K562 (cell line): ENCODE data around the gene NDUFB10. TPM values are rescaled to one million over a fixed set of nuclear protein-coding genes. Genes with fewer than 3 reads are reported as not detected.

Source experiments
- PKNOX1 ChIP-seq: fragments of 450-650 bp; IDR thresholded peaks from 2 replicates; pipeline ENCODE4 v1.6.1; 2016
- PYGO2 ChIP-seq: fragments of 450-650 bp; IDR thresholded peaks from 2 replicates; pipeline ENCODE4 v1.6.1; 2016; ENCODE audit warnings: mild to moderate bottlenecking, missing genetic modification characterization, moderate library complexity, missing compliant biosample characterization
- ZNF311 ChIP-seq: fragments of 250-450 bp; sonication (Bioruptor Pico); IDR thresholded peaks from 2 replicates; pipeline ENCODE4 v1.4.0; 2020; ENCODE audit warnings: mild to moderate bottlenecking, moderate library complexity
- ZNF764 ChIP-seq: fragments of 250-450 bp; sonication (Bioruptor Pico); IDR thresholded peaks from 2 replicates; pipeline ENCODE4 v1.4.0; 2020; ENCODE audit warnings: low read depth, mild to moderate bottlenecking, moderate library complexity
- polyA plus RNA-seq, 8 experiments: library from polyadenylated mRNA; depleted of rRNA in 4 of 8; stranded (reverse) in 5 of 8; unstranded in 3 of 8; fragments of >200 nt; fragmentation: Nextera tagmentation in 2 of 8; fragmentation: Illumina TruSeq in 1 of 8; extraction: Ambion mirVana in 2 of 8; extraction: Trizol in 1 of 8; gene quantifications; 2 replicates each; pipeline versions ENCODE4 v1.2.1 to v1.2.3, GENCODE V29; 2011 to 2014; ENCODE audit warnings: inconsistent platforms in 1 of 8, missing spikeins in 1 of 8
- total RNA-seq, 7 experiments: library from RNA; depleted of rRNA in 6 of 7; stranded (reverse); fragments of >200 nt in 6 of 7; fragmentation: Illumina TruSeq in 2 of 7; extraction: Trizol in 2 of 7; gene quantifications; 2 replicates each; pipeline versions ENCODE4 v1.2.1 to v1.2.3, GENCODE V29; 2011 to 2021; ENCODE audit warnings: low replicate concordance in 1 of 7
- TF ChIP-seq, protein P1 (sequence below): fragments of 200-600 bp; sonication (generic); IDR thresholded peaks from one replicate; pipeline ENCODE4 v1.6.1; 2012; ENCODE audit warnings: mild to moderate bottlenecking, low read depth, low read length, inconsistent platforms
- TF ChIP-seq, protein P2 (sequence below): fragments of 450-650 bp; IDR thresholded peaks from 2 replicates; pipeline ENCODE4 v1.6.1; 2016; ENCODE audit warnings: low read depth

NDUFB10 gene
- total and polyA plus RNA-seq, 9 of the 15 experiments (the other 6 are each of a cell fraction or from before 2014, with no cell fraction given), result 69.3 to 527 (median 161) TPM

GRCh38 chr16:1993731-1994131 lies 34.4 kb downstream of the NDUFB10 start (continued):
- TF ChIP-seq, protein P1, sequence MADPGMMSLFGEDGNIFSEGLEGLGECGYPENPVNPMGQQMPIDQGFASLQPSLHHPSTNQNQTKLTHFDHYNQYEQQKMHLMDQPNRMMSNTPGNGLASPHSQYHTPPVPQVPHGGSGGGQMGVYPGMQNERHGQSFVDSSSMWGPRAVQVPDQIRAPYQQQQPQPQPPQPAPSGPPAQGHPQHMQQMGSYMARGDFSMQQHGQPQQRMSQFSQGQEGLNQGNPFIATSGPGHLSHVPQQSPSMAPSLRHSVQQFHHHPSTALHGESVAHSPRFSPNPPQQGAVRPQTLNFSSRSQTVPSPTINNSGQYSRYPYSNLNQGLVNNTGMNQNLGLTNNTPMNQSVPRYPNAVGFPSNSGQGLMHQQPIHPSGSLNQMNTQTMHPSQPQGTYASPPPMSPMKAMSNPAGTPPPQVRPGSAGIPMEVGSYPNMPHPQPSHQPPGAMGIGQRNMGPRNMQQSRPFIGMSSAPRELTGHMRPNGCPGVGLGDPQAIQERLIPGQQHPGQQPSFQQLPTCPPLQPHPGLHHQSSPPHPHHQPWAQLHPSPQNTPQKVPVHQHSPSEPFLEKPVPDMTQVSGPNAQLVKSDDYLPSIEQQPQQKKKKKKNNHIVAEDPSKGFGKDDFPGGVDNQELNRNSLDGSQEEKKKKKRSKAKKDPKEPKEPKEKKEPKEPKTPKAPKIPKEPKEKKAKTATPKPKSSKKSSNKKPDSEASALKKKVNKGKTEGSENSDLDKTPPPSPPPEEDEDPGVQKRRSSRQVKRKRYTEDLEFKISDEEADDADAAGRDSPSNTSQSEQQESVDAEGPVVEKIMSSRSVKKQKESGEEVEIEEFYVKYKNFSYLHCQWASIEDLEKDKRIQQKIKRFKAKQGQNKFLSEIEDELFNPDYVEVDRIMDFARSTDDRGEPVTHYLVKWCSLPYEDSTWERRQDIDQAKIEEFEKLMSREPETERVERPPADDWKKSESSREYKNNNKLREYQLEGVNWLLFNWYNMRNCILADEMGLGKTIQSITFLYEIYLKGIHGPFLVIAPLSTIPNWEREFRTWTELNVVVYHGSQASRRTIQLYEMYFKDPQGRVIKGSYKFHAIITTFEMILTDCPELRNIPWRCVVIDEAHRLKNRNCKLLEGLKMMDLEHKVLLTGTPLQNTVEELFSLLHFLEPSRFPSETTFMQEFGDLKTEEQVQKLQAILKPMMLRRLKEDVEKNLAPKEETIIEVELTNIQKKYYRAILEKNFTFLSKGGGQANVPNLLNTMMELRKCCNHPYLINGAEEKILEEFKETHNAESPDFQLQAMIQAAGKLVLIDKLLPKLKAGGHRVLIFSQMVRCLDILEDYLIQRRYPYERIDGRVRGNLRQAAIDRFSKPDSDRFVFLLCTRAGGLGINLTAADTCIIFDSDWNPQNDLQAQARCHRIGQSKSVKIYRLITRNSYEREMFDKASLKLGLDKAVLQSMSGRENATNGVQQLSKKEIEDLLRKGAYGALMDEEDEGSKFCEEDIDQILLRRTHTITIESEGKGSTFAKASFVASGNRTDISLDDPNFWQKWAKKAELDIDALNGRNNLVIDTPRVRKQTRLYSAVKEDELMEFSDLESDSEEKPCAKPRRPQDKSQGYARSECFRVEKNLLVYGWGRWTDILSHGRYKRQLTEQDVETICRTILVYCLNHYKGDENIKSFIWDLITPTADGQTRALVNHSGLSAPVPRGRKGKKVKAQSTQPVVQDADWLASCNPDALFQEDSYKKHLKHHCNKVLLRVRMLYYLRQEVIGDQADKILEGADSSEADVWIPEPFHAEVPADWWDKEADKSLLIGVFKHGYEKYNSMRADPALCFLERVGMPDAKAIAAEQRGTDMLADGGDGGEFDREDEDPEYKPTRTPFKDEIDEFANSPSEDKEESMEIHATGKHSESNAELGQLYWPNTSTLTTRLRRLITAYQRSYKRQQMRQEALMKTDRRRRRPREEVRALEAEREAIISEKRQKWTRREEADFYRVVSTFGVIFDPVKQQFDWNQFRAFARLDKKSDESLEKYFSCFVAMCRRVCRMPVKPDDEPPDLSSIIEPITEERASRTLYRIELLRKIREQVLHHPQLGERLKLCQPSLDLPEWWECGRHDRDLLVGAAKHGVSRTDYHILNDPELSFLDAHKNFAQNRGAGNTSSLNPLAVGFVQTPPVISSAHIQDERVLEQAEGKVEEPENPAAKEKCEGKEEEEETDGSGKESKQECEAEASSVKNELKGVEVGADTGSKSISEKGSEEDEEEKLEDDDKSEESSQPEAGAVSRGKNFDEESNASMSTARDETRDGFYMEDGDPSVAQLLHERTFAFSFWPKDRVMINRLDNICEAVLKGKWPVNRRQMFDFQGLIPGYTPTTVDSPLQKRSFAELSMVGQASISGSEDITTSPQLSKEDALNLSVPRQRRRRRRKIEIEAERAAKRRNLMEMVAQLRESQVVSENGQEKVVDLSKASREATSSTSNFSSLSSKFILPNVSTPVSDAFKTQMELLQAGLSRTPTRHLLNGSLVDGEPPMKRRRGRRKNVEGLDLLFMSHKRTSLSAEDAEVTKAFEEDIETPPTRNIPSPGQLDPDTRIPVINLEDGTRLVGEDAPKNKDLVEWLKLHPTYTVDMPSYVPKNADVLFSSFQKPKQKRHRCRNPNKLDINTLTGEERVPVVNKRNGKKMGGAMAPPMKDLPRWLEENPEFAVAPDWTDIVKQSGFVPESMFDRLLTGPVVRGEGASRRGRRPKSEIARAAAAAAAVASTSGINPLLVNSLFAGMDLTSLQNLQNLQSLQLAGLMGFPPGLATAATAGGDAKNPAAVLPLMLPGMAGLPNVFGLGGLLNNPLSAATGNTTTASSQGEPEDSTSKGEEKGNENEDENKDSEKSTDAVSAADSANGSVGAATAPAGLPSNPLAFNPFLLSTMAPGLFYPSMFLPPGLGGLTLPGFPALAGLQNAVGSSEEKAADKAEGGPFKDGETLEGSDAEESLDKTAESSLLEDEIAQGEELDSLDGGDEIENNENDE, result no peak
- TF ChIP-seq ZNF764 (CRISPR knock-in tag), result no peak
- peak; percentile 89 for TF ChIP-seq PKNOX1
- peak; percentile 59; the same call in 1 of the 2 replicates for TF ChIP-seq ZNF311 (CRISPR knock-in tag)
- TF ChIP-seq, protein P2, sequence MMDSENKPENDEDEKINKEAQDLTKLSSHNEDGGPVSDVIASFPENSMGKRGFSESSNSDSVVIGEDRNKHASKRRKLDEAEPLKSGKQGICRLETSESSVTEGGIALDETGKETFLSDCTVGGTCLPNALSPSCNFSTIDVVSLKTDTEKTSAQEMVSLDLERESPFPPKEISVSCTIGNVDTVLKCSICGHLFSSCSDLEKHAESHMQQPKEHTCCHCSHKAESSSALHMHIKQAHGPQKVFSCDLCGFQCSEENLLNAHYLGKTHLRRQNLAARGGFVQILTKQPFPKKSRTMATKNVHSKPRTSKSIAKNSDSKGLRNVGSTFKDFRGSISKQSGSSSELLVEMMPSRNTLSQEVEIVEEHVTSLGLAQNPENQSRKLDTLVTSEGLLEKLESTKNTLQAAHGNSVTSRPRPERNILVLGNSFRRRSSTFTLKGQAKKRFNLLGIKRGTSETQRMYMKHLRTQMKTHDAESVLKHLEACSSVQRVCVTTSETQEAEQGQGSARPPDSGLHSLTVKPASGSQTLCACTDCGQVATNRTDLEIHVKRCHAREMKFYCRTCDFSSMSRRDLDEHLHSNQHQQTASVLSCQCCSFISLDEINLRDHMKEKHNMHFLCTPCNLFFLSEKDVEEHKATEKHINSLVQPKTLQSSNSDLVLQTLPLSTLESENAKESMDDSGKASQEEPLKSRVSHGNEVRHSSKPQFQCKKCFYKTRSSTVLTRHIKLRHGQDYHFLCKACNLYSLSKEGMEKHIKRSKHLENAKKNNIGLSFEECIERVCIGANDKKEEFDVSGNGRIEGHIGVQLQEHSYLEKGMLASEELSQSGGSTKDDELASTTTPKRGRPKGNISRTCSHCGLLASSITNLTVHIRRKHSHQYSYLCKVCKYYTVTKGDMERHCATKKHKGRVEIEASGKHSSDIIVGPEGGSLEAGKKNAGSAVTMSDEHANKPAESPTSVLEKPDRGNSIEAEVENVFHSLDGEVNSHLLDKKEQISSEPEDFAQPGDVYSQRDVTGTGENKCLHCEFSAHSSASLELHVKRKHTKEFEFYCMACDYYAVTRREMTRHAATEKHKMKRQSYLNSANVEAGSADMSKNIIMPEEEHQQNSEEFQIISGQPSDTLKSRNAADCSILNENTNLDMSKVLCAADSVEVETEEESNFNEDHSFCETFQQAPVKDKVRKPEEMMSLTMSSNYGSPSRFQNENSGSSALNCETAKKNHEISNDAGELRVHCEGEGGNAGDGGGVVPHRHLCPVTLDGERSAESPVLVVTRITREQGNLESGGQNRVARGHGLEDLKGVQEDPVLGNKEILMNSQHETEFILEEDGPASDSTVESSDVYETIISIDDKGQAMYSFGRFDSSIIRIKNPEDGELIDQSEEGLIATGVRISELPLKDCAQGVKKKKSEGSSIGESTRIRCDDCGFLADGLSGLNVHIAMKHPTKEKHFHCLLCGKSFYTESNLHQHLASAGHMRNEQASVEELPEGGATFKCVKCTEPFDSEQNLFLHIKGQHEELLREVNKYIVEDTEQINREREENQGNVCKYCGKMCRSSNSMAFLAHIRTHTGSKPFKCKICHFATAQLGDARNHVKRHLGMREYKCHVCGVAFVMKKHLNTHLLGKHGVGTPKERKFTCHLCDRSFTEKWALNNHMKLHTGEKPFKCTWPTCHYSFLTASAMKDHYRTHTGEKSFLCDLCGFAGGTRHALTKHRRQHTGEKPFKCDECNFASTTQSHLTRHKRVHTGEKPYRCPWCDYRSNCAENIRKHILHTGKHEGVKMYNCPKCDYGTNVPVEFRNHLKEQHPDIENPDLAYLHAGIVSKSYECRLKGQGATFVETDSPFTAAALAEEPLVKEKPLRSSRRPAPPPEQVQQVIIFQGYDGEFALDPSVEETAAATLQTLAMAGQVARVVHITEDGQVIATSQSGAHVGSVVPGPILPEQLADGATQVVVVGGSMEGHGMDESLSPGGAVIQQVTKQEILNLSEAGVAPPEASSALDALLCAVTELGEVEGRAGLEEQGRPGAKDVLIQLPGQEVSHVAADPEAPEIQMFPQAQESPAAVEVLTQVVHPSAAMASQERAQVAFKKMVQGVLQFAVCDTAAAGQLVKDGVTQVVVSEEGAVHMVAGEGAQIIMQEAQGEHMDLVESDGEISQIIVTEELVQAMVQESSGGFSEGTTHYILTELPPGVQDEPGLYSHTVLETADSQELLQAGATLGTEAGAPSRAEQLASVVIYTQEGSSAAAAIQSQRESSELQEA, result no peak
- TF ChIP-seq PYGO2 (tag), result no peak
